GM12872 (cell line): ENCODE results near the gene ARHGEF19.

Experiments used
- TF ChIP-seq, protein P1 (sequence below): IDR thresholded peaks from 3 replicates; pipeline ENCODE4 v1.5.1; 2011; ENCODE audit warnings: low read depth, mild to moderate bottlenecking, low read length, moderate library complexity; ENCODE audit not compliant: insufficient read depth

The ARHGEF19 gene

DNA sequence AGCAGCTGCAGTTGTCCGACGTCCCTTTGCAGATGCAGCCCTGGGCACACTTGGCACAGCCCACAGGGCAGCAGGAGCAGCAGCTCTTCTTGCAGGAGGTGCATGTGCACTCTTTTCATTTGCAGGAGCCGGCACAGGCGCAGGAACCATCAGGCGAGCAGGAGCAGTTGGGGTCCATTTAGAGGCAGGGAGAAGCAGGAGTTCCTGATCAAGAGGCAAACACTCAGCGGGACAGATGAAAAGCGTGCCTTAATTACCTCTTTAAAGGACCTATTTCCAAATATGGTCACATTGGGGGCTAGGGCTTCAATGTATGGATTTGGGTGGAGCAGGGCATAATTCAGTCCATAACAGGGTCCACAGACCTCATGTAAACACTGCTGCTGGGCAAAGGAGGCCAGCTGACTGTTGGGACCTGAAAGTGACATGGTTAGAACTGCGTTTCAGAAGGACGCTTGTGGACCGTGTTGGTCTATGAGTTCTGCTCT lies 28.8 kb upstream of the ARHGEF19 start:
- TF ChIP-seq, protein P1, sequence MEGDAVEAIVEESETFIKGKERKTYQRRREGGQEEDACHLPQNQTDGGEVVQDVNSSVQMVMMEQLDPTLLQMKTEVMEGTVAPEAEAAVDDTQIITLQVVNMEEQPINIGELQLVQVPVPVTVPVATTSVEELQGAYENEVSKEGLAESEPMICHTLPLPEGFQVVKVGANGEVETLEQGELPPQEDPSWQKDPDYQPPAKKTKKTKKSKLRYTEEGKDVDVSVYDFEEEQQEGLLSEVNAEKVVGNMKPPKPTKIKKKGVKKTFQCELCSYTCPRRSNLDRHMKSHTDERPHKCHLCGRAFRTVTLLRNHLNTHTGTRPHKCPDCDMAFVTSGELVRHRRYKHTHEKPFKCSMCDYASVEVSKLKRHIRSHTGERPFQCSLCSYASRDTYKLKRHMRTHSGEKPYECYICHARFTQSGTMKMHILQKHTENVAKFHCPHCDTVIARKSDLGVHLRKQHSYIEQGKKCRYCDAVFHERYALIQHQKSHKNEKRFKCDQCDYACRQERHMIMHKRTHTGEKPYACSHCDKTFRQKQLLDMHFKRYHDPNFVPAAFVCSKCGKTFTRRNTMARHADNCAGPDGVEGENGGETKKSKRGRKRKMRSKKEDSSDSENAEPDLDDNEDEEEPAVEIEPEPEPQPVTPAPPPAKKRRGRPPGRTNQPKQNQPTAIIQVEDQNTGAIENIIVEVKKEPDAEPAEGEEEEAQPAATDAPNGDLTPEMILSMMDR: no peak

DNA sequence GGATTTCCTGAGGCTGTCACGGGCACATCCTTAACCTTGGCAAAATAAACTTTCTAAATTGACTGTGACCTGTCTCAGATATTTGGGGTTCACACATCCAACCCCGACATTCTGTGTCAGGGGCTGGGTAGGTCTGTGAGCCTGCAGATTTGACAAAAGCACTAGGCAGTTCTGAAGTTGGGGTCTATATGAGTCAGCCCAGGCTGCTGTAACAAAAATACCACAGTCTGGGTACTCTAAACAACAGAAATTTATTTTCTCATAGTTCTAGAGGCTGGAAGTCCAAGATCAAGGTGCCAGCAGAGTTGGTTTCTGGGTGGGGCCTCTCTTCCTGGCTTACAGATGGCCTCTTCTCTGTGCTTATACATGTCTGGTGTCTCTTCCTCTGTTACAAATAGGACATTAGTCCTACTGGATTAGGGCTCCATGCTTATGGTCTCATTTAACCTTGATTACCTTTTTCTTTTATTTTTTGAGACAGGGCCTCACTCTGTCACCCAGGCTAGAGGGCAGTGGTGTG lies 27.6 kb upstream of the ARHGEF19 start:
- TF ChIP-seq, protein P1: no peak

DNA sequence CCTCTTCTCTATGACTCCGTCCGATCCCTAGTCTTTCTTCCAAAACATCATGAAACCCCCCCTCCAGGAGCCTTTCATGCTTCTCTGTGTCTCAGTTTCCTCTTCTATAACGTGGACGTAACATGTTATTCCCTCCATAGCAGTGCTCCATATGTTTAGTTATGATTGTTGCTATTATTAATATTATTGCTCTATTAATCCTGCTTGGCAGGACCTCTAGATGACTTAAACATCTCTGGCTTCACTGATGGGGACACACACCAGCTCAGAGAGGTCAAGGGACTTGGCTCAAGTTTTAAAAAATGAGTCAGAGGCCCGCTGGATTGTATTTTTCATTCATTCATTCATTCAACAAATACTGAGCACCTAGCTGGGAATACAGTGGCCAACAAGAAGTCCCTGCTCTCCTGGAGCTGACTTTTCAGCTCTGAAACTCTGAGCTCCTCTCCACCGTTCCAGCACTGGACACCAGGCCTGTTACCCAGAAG lies 24.9 kb upstream of the ARHGEF19 start:
- TF ChIP-seq, protein P1: no peak

DNA sequence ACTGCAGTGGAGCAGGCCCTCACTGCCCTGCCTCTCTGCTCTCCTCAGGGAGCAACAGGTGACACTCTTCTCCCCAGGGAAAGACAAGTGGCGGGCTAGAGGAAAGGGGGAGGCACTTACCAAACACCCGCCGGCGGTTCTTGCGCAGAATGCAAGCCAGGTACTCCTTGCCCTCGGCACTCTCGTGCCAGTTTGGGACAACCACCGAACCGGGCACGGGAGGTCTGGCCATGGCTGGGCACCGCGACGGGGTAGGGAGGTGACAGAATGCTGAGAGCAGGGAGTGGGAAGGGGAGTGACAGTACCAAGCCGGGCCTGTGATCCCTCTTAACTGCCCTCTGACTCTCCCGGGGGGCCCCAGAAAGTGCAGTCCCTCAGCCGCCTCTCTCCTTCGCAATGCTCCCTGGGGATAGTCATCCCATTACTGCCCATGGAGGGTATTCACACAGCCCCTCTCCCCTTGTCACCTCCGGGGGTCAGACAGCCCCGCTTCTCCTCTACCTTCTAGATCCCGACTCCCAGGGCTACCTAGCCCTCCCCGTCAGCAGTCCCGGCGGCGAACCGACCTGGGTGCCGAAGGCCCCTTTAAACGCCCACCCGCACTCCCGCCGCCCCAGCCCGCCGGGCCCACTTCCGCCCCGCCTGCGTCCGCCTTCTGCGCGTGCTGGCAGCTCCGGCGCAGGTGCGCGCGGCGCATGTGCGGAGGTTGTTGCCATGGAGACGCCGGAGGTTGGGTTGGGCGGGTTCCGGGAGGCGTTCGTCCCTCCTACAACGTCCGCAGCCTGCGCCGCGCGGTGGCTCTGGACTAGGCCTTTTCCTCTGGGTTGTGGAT lies 24.3 kb upstream of the ARHGEF19 start, which contains the start of gene CPLANE2:
CPLANE2 (minus strand) TSS at position 673 of the 832 bp plus-strand sequence; CDS start at position 232, 441 bp downstream.
- TF ChIP-seq, protein P1: no peak

DNA sequence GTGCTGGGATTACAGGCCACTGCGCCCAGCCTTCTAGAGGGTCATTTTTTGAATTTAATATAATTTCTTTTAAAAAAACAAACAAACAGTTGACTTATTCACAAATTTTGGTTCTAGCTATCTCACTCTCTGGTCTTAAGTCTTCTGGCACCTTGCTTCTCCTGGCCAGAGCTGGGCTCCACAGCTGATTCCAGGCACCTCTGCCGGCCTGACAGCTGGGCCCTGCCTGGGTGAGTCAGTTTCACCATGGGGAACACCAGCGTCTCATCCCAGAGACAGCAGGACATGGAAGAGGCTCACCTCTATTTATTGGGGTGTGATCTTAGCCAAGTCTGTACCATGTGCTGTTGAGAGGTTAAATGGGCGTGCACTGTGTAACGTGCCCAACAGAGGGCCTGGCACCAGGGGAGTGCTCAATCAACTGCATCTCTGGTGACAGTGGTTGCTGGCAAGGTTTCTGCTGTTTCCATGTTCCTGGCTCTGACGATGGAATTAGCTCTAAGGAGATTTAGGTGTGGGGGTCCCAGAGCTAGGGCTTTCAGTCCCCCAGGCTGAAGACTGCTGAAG lies 23.6 kb upstream of the ARHGEF19 start:
- TF ChIP-seq, protein P1: peak; percentile 76

DNA sequence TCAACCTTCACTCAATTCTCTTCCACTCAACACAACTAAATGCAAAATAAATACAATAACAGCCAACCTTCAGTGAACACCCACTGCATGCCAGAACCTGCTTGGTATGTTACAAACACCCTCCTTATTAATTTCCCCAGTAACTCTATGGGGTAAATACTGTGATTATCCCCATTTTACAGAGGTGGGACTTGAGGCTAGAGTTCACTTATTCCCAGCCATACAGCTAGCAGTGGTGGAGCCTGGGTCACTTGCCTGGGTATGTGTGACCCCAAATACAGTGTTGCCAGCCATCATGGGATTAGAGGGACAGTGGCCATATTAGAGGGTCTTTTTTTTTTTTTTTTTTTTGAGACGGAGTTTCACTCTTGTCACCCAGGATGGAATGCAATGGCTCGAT lies 22.9 kb upstream of the ARHGEF19 start:
- TF ChIP-seq, protein P1: no peak

DNA sequence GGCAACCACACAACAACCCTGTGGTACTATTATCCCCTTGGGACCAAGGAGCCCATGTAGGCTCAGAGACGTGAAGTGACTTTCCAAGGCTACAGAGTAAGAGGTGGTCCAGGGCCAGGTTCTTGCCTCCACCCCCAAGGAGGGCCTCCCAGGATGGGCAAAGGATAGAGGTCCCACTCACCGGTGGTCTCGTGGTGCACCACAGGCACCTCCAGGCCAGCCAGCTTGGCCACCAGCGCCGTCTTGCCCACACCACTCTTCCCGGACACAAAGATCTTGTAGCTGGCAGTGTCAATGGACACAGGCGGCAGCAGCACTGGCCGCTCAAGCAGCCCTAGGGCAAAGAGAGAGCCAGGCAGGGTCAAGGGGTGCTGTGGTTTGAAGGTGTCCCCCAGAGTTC lies 21.0 kb upstream of the ARHGEF19 start:
- TF ChIP-seq, protein P1: no peak
